HK-2 (cell line): ENCODE measurements around the gene CEACAM21.

ENCODE experiments used
- DNase-seq: peaks from one replicate; pipeline ENCODE4 v3.0.0-alpha.2; 2018; ENCODE audit not compliant: unreplicated experiment

The CEACAM21 gene

DNA sequence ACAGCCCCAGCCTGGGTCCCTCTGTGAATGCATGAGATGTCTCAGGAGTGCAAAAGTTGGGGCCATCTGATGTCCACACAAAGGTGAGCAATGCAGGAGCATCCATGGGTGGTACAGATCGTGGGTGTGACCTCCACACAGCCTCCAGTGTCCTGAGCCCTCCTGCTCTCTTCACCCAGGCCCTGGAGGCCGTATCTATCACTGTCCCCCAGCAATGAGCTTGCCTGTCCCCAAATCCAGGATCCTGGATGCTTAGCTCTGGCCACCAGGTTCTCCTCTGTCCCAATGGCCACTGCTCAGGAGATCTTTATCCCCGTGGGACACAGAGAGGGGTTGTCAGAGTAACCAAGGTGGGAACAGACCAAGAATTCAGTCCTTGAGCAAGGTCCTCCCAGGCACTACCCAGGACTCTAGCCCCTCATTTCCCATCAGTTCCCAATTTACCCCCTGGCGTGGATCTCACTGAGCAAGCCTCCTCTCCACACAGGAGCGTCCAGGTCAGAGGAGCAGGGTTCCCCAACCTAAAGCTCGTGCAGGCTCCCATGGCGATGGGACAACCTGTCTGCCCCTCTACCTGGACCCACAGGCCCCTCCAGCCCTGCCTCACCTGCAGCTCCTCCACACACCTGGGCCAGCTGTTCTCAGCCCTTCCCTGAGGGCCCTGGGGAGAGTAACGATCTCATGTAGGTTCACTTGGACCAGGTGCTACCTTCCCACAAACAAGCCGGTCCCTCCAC is 11.3 kb downstream of the CEACAM21 start:
- DNase-seq = no peak

DNA sequence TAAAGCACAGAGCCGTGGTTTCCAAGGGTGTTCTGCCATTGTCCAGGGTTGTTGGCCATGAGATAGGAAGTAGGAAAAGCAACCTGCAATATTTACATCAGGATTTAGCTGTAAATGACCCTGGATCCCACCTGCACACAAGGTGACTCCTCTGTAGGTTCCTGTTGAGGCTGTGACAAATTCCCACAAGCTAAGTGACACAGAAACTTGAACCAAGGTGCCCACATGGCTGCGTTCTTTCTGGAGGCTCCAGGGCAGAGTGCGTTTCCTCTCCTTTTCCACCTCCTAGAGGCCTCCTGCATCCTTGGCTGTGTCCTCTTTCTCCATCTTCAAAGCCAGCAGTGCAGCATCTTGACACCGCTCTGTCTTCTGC is 11.9 kb downstream of the CEACAM21 start:
- DNase-seq = no peak

DNA sequence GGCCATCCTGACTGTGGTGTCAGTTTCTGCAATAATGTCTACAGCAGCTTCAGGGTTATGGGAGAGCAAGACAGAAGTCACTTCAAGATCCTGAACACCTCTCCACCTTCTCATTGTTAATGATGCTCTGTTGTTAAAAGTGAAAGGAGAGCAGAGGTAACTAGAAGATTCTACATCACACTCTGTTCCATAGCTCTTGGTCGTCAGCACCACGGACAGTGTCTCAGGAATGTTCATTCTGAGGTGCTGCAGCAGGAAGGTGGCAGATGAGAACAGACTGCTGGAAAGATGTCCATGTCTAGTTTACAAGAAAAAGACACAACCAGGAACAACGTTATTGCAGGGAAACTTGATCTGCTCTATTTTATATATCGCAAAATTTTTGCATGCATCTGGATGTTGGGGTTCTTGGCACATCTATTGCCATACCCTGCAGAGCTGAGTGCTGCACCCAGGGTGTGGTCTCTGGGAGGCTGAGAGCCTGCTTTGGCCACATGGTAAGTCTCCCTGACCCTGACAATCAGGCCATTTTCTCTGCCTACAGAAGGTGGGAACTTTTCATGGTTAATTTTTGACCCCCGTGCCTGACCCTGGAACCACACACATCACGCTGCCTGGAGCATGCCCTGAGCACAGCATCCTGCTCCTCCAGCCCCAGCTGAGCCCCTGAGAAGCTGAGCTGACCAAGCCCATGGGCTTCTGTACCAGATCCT is 12.7 kb downstream of the CEACAM21 start:
- peak; percentile 28 for DNase-seq

DNA sequence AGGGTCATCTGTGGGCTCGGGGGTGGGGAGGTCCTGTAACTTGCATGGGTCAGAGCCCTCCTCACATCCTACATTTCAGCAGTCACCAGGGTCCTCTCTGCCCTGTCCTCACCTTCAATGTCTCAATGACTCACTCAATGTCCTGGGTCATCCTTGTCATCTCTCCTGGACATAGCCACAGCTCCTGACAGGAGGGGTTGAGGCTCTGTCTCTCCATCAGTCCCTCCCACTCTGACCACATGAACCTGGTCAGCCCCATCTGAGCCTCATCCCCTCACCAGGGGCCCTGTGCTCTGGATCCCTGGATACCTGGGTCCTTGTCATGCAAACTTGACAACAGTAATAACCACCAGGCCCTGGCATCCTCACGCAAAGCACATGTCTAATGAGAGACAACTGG is 13.4 kb downstream of the CEACAM21 start:
- no peak for DNase-seq

DNA sequence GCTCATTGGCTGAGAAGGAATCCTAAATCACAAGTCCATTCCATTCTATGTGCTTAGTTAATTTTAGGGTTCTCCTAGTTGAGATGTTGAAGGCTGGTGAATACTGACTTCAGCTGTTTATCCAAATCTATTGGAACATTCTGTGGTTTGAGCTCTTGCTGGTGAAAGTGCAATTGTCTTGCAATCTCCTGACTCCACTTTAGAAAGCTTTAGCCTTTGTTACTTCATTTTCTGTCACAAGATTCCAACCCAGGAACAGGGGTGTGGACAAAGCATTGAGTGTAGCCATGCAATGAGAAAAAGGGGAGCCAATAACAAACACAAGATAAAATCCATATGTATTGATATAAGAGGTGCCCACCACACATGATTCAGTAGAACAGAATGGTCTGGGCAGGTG is 15.0 kb downstream of the CEACAM21 start:
- DNase-seq = no peak

DNA sequence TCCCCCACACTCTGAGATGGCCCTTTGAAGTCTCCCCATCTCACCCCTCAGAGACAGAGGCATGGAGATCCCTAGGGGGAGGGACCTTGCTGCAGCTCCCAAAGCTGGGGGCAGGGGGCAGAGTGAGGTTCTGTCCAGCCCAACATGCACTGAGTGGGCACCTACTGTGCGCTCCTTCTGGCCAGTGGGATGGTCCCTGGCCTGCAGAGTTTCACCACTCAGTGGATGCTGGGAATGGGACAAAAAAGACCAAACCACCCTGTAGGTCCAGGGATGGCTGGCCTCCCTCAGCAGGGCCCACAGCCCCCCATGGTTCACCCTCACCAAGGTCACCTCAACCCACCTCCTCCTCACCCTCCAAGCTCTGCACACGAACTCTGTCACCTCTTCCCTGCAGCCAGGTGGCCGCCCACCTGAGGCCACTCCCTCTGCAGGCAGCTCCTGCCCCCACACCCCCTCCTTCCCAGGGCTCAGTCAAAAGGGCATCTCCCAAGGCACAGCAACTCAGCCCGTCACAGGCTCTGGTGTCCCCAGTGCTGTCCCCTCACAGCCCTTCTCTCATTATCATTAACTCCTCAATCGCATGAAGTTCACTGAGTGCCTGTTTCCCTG is 16.1 kb downstream of the CEACAM21 start:
- no peak for DNase-seq

DNA sequence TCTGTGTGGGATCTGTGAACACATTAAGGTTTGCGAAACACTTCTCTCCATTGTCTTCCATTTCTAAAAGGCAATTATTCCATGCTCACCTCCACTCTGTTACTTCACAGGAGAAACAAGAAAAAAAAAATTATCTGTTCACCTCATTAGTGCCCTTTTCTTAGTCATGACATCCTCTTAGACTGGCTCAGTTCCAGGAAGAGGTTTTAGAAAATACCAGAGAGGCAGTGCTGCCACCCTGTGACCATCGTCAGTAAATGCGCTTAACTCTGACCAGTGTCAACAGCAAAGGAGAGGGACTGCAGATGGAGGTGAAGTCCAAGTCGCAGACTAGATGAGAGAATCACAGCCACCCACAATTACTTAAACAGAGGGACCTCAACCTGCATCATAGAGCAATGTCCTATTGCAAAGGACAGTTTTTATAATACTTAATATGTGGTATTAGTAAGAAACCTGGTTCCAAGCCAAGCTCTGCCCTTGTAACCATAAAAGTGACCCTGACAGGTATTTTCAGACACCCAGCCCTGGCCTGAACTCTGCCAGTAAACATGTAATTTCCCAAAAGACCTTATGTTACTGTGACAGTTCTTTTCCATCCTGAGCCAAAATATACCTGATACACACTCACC is 19.4 kb downstream of the CEACAM21 start:
- peak; percentile 50 for DNase-seq

DNA sequence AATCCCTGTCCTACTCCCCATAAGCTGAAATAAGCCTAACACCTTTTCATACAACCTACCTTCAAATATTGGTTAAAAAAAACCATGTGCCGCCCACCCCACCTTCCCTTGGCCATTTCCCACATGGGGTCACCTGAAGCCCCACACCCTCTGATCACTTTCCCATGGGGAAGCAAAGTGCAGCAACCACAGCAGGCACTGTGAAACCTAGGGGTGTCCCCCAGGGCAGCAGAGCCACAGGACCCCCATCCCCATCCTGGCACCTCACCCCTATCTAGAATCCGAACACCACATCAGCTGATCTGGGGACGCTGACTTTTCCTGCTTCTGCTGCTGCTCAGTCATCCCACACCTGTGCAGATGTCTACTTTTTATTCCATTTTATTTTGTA is 19.9 kb downstream of the CEACAM21 start:
- DNase-seq = no peak

DNA sequence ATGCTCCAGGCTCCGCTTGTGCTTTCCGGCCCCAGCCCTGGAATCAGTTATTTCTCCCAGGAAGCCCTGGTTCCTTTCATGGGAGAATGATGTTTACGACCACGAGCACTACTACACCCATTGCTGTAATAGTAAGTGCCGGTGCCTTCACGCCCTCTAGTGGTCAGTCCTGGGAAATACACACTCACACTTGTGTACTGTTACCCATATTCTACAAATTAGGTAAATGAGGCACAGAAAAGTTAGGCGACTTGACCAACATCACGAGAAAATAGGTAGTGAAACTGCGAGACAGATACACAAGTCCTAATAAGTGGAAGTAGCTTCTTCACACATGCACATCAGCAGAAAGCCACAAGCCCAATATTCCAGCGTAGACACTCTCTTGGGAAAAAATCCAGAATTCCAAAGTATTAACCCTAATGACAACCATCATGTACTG is 21.7 kb downstream of the CEACAM21 start:
- peak; percentile 56 for DNase-seq

DNA sequence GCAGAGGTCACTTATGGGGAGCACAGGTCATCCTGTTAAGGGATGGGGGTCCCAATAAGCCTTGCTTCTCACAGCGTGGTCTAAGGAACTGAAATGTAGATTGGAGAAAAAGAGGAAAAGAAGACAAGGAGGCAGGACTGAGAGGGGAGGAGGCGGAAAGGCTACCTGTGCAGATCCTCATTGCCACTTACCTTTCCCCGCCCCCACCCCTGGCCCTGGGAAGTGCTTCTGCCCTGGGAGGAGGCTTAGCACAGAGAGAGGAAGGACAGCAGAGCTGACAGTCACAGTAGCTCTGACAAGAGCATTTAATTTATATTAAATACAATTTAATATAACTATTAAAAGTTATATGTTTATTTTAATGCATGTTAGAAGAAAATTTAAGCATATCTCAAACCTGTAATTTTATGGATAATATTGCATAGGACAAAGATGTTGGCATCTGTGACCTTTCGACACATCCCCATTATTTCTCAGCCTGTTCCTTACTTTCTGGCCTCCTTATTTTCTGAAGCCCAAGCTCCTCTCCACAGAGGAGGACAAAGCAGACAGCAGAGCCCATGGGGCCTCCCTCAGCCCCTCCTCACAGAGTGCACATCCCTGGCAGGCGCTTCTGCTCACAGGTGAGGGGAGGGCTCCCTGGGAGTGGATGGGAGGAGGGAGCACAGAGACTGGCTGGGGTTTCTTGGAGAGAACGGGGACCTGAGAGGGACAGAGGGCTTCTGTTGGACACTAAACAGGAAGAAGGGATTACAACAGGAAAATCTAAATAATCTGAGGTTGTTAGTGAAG is 23.4 kb downstream of the CEACAM21 start:
- no peak for DNase-seq

DNA sequence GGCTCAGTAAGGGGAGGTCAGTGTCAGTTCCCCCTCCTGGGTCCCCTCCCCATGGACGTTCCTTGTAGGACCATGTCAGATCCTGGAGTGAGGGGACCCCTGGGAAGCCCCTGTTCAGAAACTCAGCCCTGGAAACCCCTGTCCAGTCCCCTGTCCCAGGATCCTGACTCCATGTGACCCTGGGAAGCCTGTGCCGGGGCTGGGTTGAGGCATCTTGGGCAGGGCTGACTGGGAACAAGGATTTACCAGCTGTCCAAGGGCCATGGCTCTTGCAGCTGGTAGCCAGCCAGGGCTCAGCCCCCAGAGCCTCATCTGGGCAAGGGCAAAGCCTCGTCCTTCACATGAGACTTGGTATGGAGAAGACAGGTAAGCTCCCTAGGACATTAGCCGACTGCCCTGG is 25.8 kb downstream of the CEACAM21 start:
- DNase-seq = no peak

DNA sequence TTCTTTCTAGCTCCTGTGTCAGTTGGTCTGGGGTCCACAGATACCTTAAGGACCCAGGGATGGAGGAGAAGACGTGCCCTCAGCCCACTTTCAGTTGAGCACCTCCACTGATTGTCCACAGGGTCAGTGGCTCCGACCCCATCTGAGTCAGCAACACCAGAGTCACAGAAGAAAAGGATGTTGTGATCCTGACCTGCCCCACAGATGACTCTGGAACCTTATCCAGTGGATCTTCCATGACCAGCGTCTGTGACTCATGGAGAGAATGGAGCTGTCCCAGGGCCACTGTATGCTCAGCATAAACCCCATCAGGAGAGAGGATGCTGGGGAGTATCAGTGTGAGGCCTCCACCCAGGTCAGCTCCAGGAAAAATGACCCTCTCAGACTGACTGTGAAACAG is 28.9 kb downstream of the CEACAM21 start:
- DNase-seq = no peak

DNA sequence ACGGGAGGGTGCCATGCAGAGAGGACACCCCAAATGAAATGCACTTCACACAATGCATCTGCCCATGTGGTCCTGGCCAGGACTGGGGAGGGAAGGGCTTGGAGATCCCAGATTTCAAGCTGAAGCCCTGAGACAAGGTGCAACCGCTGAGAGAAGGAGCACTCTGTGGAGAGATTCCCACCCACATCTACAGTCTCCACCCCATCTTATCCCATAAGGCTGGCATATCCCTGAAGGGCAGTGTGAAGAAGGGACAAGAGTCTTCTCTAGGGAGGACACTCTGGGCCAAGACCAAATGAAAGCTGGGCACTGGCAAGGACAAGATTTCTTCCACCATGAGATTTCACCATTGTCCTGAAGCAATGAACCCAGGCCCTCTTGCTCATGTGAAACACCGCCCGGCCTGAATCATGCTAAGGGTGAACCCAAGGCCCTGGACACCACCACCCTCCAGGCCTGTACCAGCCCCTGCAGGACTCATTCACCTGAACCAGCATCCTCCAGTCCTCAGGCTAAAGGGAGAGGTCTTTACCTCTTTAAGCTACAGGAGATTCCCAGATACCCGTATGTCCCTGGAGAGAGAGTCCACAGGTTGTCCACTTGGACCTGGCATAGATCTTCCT is 30.4 kb downstream of the CEACAM21 start:
- DNase-seq = no peak

DNA sequence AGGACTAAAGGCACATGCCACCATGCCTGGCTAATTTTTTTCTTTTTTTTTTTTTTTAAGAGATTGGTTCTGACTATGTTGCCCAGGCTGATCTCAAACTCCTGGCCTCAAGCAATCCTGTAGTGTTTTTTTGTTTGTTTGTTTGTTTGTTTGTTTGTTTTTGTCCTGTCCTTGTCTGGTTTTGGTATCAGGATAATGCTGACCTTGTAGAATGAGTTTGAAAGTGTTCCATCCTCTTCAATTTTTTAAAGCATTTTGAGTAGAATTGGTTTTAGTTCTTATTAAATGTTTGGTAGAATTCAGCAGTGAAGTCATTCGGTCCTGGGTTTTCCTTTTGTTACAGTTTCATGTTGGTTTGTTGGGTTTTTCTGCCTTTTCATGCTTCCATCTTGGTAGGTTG is 31.7 kb downstream of the CEACAM21 start:
- DNase-seq = no peak

DNA sequence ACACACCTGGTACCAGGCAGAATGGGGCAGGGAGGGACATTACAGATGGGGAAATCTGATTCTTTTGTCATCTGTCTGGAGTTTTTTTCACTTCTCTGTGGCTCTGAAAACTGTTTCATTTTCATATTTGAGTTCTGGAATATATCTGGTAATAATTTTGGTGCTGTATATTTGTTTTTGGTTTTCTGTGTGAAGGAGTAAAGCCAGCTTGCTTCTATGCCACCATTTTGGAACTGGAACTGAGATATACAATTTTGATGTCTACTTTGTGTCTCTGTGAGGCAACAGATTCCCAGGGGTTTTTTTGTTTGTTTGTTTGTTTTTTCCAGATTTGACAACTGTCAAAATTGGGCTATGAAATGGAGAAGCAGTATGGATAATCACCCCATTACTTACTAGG is 34.8 kb downstream of the CEACAM21 start:
- no peak for DNase-seq

DNA sequence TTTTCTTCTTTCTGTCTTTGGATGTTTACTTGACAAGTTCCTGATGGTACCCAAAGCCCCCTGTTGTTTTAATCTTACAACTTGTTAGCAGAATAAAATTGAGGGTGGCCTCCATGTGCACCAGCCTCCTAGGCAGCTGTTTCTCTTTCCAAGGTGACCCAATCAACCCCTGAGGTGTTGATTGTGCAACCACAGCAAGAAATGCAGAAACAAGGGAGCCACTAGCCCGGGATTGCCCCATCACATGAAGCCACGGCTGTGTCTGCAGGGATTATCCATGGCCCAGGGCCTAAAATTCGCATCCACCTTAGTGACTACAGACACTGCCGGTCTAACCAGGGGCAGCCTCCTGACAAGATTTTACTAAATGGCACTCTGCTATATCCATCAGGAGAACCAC is 36.5 kb downstream of the CEACAM21 start:
- DNase-seq = no peak

DNA sequence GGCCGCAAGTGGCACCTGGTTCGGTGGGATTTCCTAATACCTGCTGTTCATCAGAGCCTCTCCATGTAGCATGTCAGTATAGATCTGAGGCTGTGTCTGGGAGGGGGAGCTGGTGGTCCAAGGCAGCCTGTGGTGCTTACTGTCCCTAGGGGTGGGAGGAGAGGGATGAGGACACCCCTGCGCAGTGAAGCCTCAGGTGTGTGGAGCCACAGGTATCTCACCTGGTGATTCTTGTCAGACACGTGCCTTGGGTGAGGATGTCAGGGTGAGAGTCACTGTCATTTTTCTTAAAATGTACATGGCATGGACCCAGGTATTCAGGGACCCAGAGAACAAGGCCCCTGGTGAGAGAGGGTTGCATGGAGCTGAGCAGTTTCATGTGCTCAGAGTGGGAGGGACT is 39.2 kb downstream of the CEACAM21 start:
- no peak for DNase-seq

DNA sequence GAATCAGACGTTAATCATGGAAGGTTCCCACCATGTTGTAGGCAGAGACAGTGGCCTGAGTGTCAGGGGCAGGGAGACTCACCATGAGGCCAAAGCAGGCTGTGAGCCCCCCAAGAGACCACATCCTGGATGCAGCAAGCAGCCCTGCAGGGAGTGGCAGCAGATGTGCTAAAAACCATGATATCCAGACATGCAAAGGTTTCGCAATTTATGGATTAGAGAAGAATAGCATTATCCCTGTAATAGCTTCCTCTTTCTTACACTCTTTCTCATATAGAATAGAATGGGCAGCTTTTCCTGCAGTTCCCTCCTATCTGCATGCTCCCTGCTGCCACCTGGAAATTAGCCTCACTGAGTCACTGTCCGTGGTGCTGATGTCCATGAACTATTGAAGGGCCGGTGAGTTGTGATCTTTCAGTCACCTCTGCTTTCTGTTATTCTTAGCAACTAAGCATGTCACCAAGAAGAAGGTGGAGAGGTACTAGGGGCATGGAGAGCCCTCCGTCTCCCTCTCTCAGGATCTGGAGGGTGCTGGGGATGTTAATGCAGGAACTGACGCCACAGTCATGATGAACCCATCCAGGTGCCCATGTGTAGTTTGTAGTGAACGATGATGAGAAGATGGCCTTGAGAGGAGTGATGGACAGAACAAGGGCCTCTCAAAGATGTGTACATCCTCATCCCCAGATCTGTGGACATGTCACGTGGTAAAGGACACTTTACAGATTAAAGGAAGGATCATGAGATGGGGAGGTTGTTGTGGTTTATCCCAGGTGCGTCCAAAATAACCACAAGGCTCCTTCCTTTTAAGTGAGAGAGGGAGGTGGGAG is 41.0 kb downstream of the CEACAM21 start:
- DNase-seq = peak; percentile 25

DNA sequence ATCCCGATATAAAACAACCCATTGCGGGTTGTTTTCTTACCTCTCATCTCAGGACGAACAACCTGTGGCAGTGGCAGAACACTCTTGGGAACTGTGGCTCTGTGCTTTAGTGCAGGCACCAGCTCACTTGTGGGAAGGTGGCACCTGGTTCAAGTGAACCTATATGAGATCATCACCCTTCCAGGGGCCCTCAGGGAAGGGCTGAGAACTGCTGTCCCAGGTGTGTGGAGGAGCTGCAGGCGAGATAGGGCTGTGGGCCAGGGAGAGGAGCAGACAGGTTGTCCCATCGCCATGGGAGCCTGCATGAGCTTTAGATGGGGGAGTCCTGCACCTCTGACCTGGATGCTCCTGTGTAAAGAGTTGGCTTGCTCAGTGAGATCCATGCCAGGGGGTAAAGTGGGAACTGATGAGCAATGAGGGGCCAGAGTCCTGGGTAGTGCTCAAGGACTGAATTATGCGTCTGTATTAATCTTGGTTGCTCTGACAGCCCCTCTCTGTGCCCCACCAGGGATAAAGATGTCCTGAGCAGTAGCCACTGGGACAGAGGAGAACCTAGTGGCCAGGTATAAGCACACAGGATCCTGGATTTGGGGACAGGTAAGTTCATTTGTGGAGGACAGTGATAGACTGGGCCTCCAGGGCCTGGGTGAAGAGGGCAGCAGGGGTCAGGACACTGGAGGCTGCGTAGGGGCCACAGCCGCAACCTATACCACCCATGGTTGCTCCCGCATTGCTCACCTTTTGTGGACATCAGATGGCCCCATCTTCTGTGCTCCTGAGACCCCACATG is 42.2 kb downstream of the CEACAM21 start:
- no peak for DNase-seq
